ENCODE results near the gene PNLIP. TPM values are rescaled to one million over a fixed set of nuclear protein-coding genes. Genes with fewer than 3 reads are reported as not detected.

Gene PNLIP
- total and polyA plus RNA-seq, 12 donors = 0.10 to 2.1 (median 1.9) TPM; not detected in 4

DNA sequence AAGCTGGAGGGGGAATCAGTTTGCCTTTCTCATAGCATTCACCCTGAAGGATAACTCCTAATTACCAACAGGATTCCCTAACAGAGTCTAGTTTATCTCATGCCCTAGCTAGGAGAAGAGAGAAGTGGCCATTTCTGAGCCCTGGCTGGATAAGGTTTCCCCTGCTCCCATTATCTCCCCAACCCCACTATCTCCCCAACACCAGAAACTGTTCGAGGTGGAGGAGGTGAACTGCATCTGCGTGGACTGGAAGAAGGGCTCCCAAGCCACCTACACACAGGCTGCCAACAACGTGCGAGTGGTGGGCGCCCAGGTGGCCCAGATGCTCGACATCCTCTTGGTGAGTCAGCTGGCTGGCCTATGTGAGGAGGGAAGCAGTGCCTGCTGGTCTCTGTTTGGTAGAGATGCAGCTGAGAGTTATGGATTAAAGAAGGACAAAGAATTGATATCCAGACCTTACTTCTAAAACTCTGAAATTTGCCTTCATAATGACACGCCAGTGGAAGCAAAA, 48.8 kb downstream of the PNLIP start:
- TF ChIP-seq, protein P1, sequence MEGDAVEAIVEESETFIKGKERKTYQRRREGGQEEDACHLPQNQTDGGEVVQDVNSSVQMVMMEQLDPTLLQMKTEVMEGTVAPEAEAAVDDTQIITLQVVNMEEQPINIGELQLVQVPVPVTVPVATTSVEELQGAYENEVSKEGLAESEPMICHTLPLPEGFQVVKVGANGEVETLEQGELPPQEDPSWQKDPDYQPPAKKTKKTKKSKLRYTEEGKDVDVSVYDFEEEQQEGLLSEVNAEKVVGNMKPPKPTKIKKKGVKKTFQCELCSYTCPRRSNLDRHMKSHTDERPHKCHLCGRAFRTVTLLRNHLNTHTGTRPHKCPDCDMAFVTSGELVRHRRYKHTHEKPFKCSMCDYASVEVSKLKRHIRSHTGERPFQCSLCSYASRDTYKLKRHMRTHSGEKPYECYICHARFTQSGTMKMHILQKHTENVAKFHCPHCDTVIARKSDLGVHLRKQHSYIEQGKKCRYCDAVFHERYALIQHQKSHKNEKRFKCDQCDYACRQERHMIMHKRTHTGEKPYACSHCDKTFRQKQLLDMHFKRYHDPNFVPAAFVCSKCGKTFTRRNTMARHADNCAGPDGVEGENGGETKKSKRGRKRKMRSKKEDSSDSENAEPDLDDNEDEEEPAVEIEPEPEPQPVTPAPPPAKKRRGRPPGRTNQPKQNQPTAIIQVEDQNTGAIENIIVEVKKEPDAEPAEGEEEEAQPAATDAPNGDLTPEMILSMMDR (IDR thresholded peaks at IDR 0.05) = no peak
- intact Hi-C loops (cut with DNase I) = no loop called here
- no peaks in the 10 kb centered on the region for H3K4me1 ChIP-seq

DNA sequence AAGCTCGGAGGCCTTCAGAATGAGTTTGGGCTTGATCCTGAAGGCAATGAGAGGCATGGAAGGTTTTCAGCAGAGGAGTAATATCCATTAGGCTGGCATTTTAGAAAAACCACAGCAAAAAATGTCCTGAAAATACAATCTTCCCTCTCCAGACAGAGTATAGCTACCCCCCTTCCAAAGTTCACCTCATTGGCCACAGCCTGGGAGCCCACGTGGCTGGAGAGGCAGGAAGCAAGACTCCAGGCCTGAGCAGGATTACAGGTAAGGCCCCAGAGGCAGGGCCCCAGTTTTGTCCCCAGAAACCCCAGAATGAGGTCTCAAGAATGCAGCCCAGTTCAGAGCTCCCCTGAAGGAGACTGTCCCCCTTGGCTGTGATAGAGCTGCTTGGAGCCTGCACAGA, 50.3 kb downstream of the PNLIP start:
- WGBS, 2 donors = 73 to 83% methylated on average over 2 of the region's 2 CpGs
- TF ChIP-seq, protein P1 (IDR thresholded peaks at IDR 0.05) = no peak
- intact Hi-C loops (cut with DNase I) = no loop called here
- DNase-seq (no peak), ATAC-seq (no peak)
- Histone ChIP-seq H3K4me3 (no peak overlapping the region), H3K27ac (no peak overlapping the region), H3K9me3 (no peaks in the 10 kb centered on the region), H3K4me1 (no peaks in the 10 kb centered on the region), H3K27me3 (peaks cover 0 to 12% (median 4%) of the 10 kb centered on the region in 7 donors), H3K36me3 (no peaks in the 10 kb centered on the region)

More for the DNA sequence above, 48.8 kb downstream of the PNLIP start:
- H3K27ac ChIP-seq = no peak overlapping the region
- H3K36me3 ChIP-seq = no peaks in the 10 kb centered on the region
- no peaks in the 10 kb centered on the region for H3K9me3 ChIP-seq
- H3K4me3 ChIP-seq = no peak overlapping the region
- WGBS, 2 donors = 79 to 81% methylated on average over 7 of the region's 7 CpGs
- ATAC-seq (no peak), DNase-seq (no peak)
- H3K27me3 ChIP-seq = peaks cover 0 to 12% (median 4%) of the 10 kb centered on the region in 7 donors

DNA sequence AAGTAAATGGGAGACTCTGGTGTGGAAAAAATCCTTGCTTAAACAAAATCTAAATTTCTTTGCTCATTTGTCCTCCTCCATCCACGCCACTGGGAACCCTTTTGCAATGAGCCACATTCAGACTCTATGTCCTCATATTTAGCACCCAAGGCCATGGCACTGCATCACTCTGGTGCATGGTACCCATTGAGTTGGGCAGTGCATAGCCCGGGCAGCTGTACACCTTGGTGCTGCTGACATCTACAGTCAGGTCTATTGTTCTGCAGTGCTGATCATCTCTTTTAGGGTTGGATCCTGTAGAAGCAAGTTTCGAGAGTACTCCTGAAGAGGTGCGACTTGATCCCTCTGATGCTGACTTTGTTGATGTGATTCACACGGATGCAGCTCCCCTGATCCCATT, 51.8 kb downstream of the PNLIP start:
- H3K36me3 ChIP-seq = no peaks in the 10 kb centered on the region
- H3K27ac ChIP-seq = no peak overlapping the region
- ATAC-seq (no peak), DNase-seq (no peak)
- H3K9me3 ChIP-seq = no peaks in the 10 kb centered on the region
- no peaks in the 10 kb centered on the region for H3K4me1 ChIP-seq
- H3K4me3 ChIP-seq = no peak overlapping the region
- intact Hi-C loops (cut with DNase I) = no loop called here
- TF ChIP-seq, protein P1 (IDR thresholded peaks at IDR 0.05) = no peak
- 83% methylated on average over 5 of the region's 5 CpGs for WGBS, 2 donors
- peaks cover 0 to 12% (median 4%) of the 10 kb centered on the region in 7 donors for H3K27me3 ChIP-seq

GRCh38 chr10:116598329-116598728, 52.6 kb downstream of the PNLIP start:
- ATAC-seq = no peak
- no peak for DNase-seq
- no peaks in the 10 kb centered on the region for H3K36me3 ChIP-seq
- H3K4me3 ChIP-seq = no peak overlapping the region
- no peaks in the 10 kb centered on the region for H3K4me1 ChIP-seq
- intact Hi-C loops (cut with DNase I) = no loop called here
- no peak overlapping the region for H3K27ac ChIP-seq
- H3K9me3 ChIP-seq = no peaks in the 10 kb centered on the region
- H3K27me3 ChIP-seq = peaks cover 0 to 12% (median 7%) of the 10 kb centered on the region in 7 donors
- TF ChIP-seq, protein P1 (IDR thresholded peaks at IDR 0.05) = no peak
